IMR-90 (cell line): Measurements from ENCODE around the gene SEMA3E. TPM values are rescaled to one million over a fixed set of nuclear protein-coding genes. Genes with fewer than 3 reads are reported as not detected.

Source experiments
- ATAC-seq: fragments of 200-7000 bp; cut with Tn5 transposase; 2 replicates; pipeline ENCODE4 v1.9.1; 2020; ENCODE audit warnings: low read depth, mild to moderate bottlenecking, moderate library complexity
- BruUV-seq: library from RNA; stranded (reverse); fragments of 400-500 nt; replicated peaks from 2 replicates; lab custom pipeline; 2021; lab: Mats Ljungman, UMichigan
- CTCF ChIA-PET: fragments of 300-600 bp; formaldehyde crosslinking; extraction: SDS; loops from one replicate; lab custom pipeline; 2021; ENCODE audit warnings: antibody characterized with exemption; lab: Yijun Ruan, JAX
- POLR2A ChIA-PET: fragments of 300-600 bp; sonication (Branson Sonifier 250); formaldehyde crosslinking; loops from one replicate; lab custom pipeline; 2022; ENCODE audit warnings: antibody characterized with exemption; ENCODE audit not compliant: unreplicated experiment; lab: Charles Lee
- DNase-seq: peaks from one replicate; pipeline ENCODE4 v3.0.0; 2013
- H2AFZ ChIP-seq: replicated peaks from 2 replicates; pipeline ENCODE3; 2013; ENCODE audit warnings: low read length, mild to moderate bottlenecking; ENCODE audit not compliant: poor library complexity
- H2AK5ac ChIP-seq: 2 replicates; pipeline ENCODE4 v1.6.1; 2013; ENCODE audit warnings: low read depth, low read length, inconsistent platforms
- H2AK9ac ChIP-seq: replicated peaks from 2 replicates; pipeline ENCODE3; 2013; ENCODE audit warnings: mild to moderate bottlenecking, low read depth, low read length, moderate library complexity; ENCODE audit not compliant: poor library complexity
- H2BK120ac ChIP-seq: 2 replicates; pipeline ENCODE4 v1.6.1; 2013; ENCODE audit warnings: low read depth, low read length, inconsistent platforms
- H2BK15ac ChIP-seq: 3 replicates; pipeline ENCODE4 v1.6.1; 2013; ENCODE audit warnings: low read depth, low read length, inconsistent platforms
- H2BK20ac ChIP-seq: 2 replicates; pipeline ENCODE4 v1.6.1; 2013; ENCODE audit warnings: low read depth, mild to moderate bottlenecking, inconsistent platforms, low read length, moderate library complexity
- H2BK5ac ChIP-seq: 2 replicates; pipeline ENCODE4 v1.6.1; 2013; ENCODE audit warnings: mild to moderate bottlenecking, low read depth, low read length, inconsistent platforms; ENCODE audit not compliant: poor library complexity, severe bottlenecking
- H3K14ac ChIP-seq: replicated peaks from 2 replicates; pipeline ENCODE4 v1.6.1; 2013; ENCODE audit warnings: low read depth, low read length, inconsistent platforms
- H3K18ac ChIP-seq: 2 replicates; pipeline ENCODE4 v1.6.1; 2013; ENCODE audit warnings: low read depth, low read length, control low read depth
- H3K23ac ChIP-seq: 2 replicates; pipeline ENCODE4 v1.6.1; 2013; ENCODE audit warnings: low read depth, low read length, inconsistent platforms
- H3K27ac ChIP-seq: 2 replicates; pipeline ENCODE4 v1.5.1; 2013; ENCODE audit warnings: mild to moderate bottlenecking, control low read depth, low read length; ENCODE audit not compliant: insufficient read depth
- H3K27me3 ChIP-seq: 2 replicates; pipeline ENCODE4 v1.6.1; 2013; ENCODE audit warnings: low read length; ENCODE audit not compliant: control insufficient read depth, insufficient read depth
- H3K36me3 ChIP-seq: 2 replicates; pipeline ENCODE4 v1.6.1; 2013; ENCODE audit warnings: low read length, mixed read lengths; ENCODE audit not compliant: control insufficient read depth, insufficient read depth
- H3K4ac ChIP-seq: 2 replicates; pipeline ENCODE4 v1.6.1; 2013; ENCODE audit warnings: low read depth, low read length, inconsistent platforms
- H3K4me1 ChIP-seq: 2 replicates; pipeline ENCODE4 v1.6.1; 2013; ENCODE audit warnings: low read length, mixed read lengths; ENCODE audit not compliant: control insufficient read depth, insufficient read depth
- H3K4me2 ChIP-seq: 2 replicates; pipeline ENCODE4 v1.6.1; 2013; ENCODE audit warnings: low read depth, mild to moderate bottlenecking, control low read depth, low read length, moderate library complexity
- H3K4me3 ChIP-seq: 2 replicates; pipeline ENCODE4 v1.5.1; 2013; ENCODE audit warnings: low read depth, mild to moderate bottlenecking, control low read depth, low read length, moderate library complexity; ENCODE audit not compliant: insufficient read depth
- H3K56ac ChIP-seq: 2 replicates; pipeline ENCODE4 v1.6.1; 2013; ENCODE audit warnings: low read length, inconsistent platforms; ENCODE audit not compliant: insufficient read depth; ENCODE audit errors: extremely low read depth
- H3K79me1 ChIP-seq, 2 experiments: 2 replicates each; pipeline ENCODE4 v1.6.1; 2013; ENCODE audit warnings: low read length in 2 of 2, inconsistent platforms in 1 of 2, low read depth in 1 of 2
- H3K9ac ChIP-seq: 2 replicates; pipeline ENCODE4 v1.6.1; 2013; ENCODE audit warnings: low read depth, low read length, control low read depth
- H3K9me1 ChIP-seq: 2 replicates; pipeline ENCODE4 v1.6.1; 2013; ENCODE audit warnings: low read length, inconsistent platforms; ENCODE audit not compliant: insufficient read depth
- H3K9me3 ChIP-seq: 2 replicates; pipeline ENCODE4 v1.6.1; 2013; ENCODE audit warnings: low read length; ENCODE audit not compliant: control insufficient read depth, insufficient read depth
- H4K20me1 ChIP-seq: 2 replicates; pipeline ENCODE4 v1.6.1; 2013; ENCODE audit warnings: low read length, inconsistent platforms; ENCODE audit not compliant: insufficient read depth
- H4K5ac ChIP-seq: 2 replicates; pipeline ENCODE4 v1.6.1; 2013; ENCODE audit warnings: mild to moderate bottlenecking, low read depth, low read length, control low read depth
- H4K8ac ChIP-seq, 2 experiments: 2 replicates each; pipeline ENCODE4 v1.6.1; 2013; ENCODE audit warnings: low read depth in 2 of 2, low read length in 2 of 2, control low read depth in 1 of 2, inconsistent platforms in 1 of 2
- H4K91ac ChIP-seq: 2 replicates; pipeline ENCODE4 v1.6.1; 2013; ENCODE audit warnings: low read depth, low read length, inconsistent platforms; ENCODE audit not compliant: insufficient read depth
- CEBPB ChIP-seq: IDR thresholded peaks from 2 replicates; pipeline ENCODE4 v1.6.1; 2012; ENCODE audit warnings: low read depth, low read length, improper control_type of control experiment
- CHD1 ChIP-seq: IDR thresholded peaks from 2 replicates; pipeline ENCODE4 v1.6.1; 2012; ENCODE audit warnings: low read depth, low read length, improper control_type of control experiment
- FOS ChIP-seq: fragments of 150-350 bp; IDR thresholded peaks from 2 replicates; pipeline ENCODE4 v1.6.1; 2016; ENCODE audit warnings: low read depth, low read length
- MAFK ChIP-seq: IDR thresholded peaks from 2 replicates; pipeline ENCODE4 v1.6.1; 2012; ENCODE audit warnings: low read depth, low read length, improper control_type of control experiment
- MAZ ChIP-seq: IDR thresholded peaks from 2 replicates; pipeline ENCODE4 v1.6.1; 2012; ENCODE audit warnings: low read depth, mild to moderate bottlenecking, low read length, improper control_type of control experiment, moderate library complexity, borderline replicate concordance
- MXI1 ChIP-seq: IDR thresholded peaks from 2 replicates; pipeline ENCODE4 v1.6.1; 2012; ENCODE audit warnings: low read depth, mild to moderate bottlenecking, low read length, moderate library complexity, borderline replicate concordance
- NFE2L2 ChIP-seq: fragments of 150-350 bp; IDR thresholded peaks from 2 replicates; pipeline ENCODE4 v1.6.1; 2016; ENCODE audit warnings: low read depth, mild to moderate bottlenecking, low read length
- POLR2A ChIP-seq: IDR thresholded peaks from 2 replicates; pipeline ENCODE4 v1.6.1; 2012; ENCODE audit warnings: mild to moderate bottlenecking, low read depth, low read length
- RAD21 ChIP-seq: IDR thresholded peaks from 2 replicates; pipeline ENCODE4 v1.6.1; 2012; ENCODE audit warnings: low read length, improper control_type of control experiment
- RFX5 ChIP-seq: IDR thresholded peaks from 2 replicates; pipeline ENCODE4 v1.8.0; 2012; ENCODE audit warnings: low read depth, mild to moderate bottlenecking, low read length, moderate library complexity
- USF2 ChIP-seq: fragments of 150-350 bp; IDR thresholded peaks from 2 replicates; pipeline ENCODE4 v1.6.1; 2017; ENCODE audit warnings: mild to moderate bottlenecking, antibody characterized with exemption, low read length, low read depth
- whole genome bisulfite sequencing, 2 experiments: methylation state at CpG; one replicate each; pipeline versions ENCODE4 v1.1.5 to v1.1.7; 2013; ENCODE audit warnings: missing lambda C conversion rate in 2 of 2; ENCODE audit not compliant: insufficient read length in 1 of 2; ENCODE audit errors: extremely low coverage in 2 of 2; 5-methylcytosine and 5-hydroxymethylcytosine counted together
- dilution Hi-C: fragments of 300-500 bp; cut with HindIII; formaldehyde crosslinking; loops from one replicate; pipeline ENCODE4 v1.14.3; 2018; ENCODE audit warnings: low sequenced_read_pairs; ENCODE audit not compliant: unreplicated experiment
- in situ Hi-C: fragments of 300-500 bp; cut with MboI; formaldehyde crosslinking; loops from 3 replicates; pipeline ENCODE4 v1.14.3; 2019; ENCODE audit warnings: low sequenced_read_pairs, inconsistent platforms, mixed read lengths
- intact Hi-C: fragments of 100-400 bp; cut with micrococcal nuclease; formaldehyde crosslinking; loops from 2 replicates; pipeline ENCODE4 v1.10.0; 2022
- polyA plus RNA-seq, 3 experiments: library from polyadenylated mRNA; depleted of rRNA; stranded (reverse); fragments of >200 nt; gene quantifications; 2 replicates each; pipeline ENCODE4 v1.2.3, GENCODE V29; 2012; ENCODE audit warnings: low replicate concordance in 1 of 3
- total RNA-seq: library from RNA; depleted of rRNA; stranded (reverse); fragments of >200 nt; gene quantifications from 2 replicates; pipeline ENCODE4 v1.2.3, GENCODE V29; 2012

The SEMA3E gene
- total and polyA plus RNA-seq, 2 of the 4 experiments (the other 2 are of a cell fraction): 0.31 to 0.72 TPM

DNA sequence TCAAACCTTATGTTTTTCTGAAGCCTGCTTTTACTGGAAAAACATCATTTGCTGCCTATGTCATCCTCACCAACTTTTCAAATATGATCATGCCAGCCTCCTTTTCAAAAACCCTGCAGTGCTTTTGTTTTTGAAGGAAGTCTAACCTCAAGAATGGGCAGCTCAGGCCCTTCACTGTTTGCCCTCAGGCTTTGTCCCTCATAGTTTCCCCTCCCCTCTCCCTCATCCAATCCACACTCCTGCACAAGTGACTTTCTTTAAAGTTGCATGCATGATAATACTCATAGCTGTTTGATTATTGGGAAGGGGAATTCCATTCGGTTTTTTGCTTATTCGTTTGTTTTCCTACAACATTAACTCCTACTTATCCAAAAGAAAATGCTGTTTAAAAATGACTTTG lies 219.4 kb downstream of the SEMA3E start:
- ChIA-PET POLR2A (no interaction called here), CTCF (interaction anchor here (0.7 to 1.0 kb wide), 2 partner anchors 10 to 269 kb away, joined by 3 read pairs; no protein-coding TSS in a partner anchor)
- H2AFZ ChIP-seq: no peak overlapping the region
- no peak overlapping the region for H3K14ac ChIP-seq
- H3K23ac ChIP-seq: no peak overlapping the region
- no peak overlapping the region for H3K18ac ChIP-seq
- H3K4me2 ChIP-seq: no peak overlapping the region
- no peak overlapping the region for H4K5ac ChIP-seq
- BruUV-seq: no TSS peak
- no CpG with 5 or more reads among the region's 2 CpGs for WGBS, 2 experiments
- dilution Hi-C loops (no loop called here), intact Hi-C loops (no loop called here), in situ Hi-C loops (no loop called here)
- no peaks in the 10 kb centered on the region for H3K9me1 ChIP-seq
- H3K36me3 ChIP-seq: no peaks in the 10 kb centered on the region
- H3K27ac ChIP-seq: no peak overlapping the region
- H2AK5ac ChIP-seq: no peak overlapping the region
- no peaks in the 10 kb centered on the region for H4K20me1 ChIP-seq
- no peak overlapping the region for H3K9ac ChIP-seq
- ATAC-seq (no peak), DNase-seq (no peak)
- no peak overlapping the region for H2BK120ac ChIP-seq
- H3K79me1 ChIP-seq: no peaks in the 10 kb centered on the region
- H3K4me1 ChIP-seq: no peaks in the 10 kb centered on the region
- no peak overlapping the region for H3K56ac ChIP-seq
- no peak for TF ChIP-seq CEBPB
- no peak for TF ChIP-seq POLR2A
- no peak for TF ChIP-seq MAFK
- no peak for TF ChIP-seq MAZ
- no peak for TF ChIP-seq CHD1
- TF ChIP-seq FOS: no peak
- TF ChIP-seq USF2: no peak
- TF ChIP-seq RAD21: no peak
- no peak for TF ChIP-seq NFE2L2
- no peak for TF ChIP-seq MXI1
- no peak for TF ChIP-seq RFX5
- no peak overlapping the region for H4K91ac ChIP-seq
- no peak overlapping the region for H2BK20ac ChIP-seq
- no peaks in the 10 kb centered on the region for H3K27me3 ChIP-seq
- H3K4me3 ChIP-seq: no peak overlapping the region
- H2BK5ac ChIP-seq: no peak overlapping the region
- H4K8ac ChIP-seq: no peak overlapping the region
- H2AK9ac ChIP-seq: no peak overlapping the region
- H2BK15ac ChIP-seq: no peak overlapping the region
- H3K4ac ChIP-seq: no peak overlapping the region
- H3K9me3 ChIP-seq: no peaks in the 10 kb centered on the region
